Measurements from ENCODE around the gene BTG2.

BTG2 gene

DNA sequence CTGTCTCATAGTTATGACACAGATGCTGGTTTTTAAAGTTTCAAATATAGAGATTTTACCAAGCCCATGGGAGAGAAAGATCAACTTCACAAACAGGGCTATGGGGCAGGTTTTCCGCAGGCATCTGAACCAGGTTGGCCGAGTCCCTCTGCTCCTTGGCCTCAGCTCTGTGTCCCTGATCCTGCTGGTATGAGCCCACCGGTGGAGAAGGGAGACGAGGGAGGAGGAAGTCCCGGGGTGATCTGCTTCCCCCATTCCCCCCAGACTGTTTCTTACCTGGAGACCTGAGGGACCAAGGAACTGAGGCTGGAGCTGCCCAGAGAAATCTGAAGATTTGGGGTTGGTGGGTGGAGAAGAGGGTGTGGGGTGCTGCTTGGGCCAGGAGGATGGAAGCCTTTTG is 28.9 kb upstream of the BTG2 start:
- DNase-seq (ENCODE audit: low read depth in 3 of 3): no peak

DNA sequence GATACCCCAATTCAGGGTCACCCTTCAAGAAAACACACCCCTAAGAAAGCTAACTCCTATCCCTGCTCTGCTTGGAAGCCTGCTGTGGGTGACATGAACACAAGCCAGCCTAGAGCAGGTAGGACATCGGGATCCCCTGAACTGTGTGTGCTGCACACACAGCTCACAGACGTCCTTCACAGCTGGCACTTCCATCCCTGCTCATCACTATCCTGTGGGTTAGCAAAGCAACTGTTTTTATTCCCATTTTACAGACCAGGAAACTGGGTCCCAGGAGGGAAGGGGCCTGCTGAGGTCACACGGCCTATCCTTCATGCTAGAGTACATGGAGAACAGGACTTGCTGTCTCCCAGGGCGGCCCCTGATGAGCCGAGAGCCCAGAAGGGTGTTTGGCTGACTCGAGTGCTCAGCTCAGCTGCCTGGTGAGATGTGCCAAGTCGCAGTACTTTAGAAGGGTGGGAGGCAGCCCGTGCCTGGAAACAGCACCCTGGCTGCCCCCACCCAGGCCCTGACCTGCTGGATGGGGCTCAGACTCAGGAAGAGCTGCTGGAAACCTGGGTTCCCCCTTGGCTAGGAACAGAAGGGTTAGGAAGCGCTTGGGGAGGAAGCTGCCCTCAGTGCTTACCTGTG is 28.3 kb upstream of the BTG2 start:
- no peak for DNase-seq (ENCODE audit: low read depth in 3 of 3)

DNA sequence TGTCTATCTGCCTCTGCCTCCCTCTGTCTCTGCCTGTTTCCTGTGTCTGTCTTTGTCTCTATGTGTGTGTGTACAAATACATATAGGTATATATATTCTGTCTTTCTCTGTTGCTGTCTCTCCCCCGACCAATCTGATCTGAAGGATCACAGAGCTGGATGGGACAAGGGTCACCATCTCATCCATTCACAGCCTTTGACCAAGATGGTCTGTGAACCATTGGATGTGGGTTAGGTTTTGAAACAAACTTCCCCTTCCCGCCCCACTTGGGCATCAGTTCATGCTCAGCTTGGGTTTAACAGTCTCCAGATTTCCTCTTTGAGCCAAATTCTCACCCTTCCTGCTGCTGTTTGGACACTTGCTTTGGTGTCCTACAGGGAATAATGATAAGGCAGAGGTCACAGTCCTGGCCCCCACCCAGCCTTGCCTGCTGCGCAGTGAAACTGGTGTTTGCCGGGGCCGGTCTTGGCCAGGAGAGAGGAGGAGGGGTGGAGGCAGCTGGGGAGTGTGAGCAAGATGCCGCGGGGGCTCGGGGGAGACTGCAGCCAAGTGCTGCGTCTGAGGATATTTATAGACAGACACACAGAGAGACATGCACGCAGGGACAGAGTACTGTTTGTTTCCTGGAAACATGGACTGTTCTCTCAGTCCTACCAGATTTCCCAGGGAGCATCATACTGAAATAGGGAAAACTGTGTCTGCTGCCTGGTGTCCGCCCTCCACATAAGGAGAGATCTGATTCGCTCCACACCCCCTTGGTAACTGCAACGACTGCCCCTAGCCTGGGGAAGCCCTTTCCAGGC is 27.0 kb upstream of the BTG2 start:
- DNase-seq (ENCODE audit: low read depth in 3 of 3): no peak

DNA sequence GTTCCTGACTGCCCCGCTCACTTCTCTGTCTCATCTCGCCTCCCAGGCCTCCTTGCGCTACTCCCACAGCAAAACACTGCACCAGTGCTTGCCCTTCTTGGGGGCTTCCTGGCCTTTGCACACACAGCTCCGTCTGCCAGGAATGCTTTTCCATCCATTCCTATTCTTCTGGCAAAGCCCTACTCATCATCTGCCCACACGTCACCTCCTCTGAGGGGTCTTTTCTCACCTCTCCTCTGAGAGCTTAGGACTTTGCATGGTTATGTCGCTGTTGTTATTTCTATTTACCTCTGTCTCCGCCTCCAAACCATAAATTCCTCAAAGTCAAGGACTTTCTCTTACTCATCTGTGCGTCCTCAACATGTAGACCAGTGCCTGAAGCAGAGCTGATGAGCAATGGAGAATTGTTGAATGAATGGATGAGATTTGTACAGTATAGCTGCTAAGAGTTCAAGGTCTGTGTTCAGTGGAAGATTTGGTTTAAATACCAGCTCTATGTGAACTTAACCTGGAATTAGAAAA is 26.4 kb upstream of the BTG2 start:
- no peak for DNase-seq (ENCODE audit: low read depth in 3 of 3)

DNA sequence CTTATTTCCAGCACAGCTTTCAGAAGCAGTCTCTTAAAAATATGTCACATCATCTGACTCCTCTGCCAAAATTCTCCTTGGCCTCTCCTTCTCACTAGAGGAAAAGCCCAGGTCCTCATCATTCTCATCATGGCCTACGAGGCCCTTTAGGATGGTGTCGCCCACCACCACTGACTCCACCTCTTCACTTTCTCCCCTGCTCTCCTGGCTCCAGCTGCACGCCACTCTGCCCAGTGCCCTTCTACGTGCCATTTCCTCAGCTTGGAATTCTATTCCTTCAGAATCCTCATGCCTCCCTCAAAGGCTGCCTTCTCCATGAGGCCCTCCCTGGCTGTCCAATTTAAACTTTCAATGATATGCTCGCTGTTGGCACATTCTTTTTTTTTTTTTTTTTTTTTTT is 25.3 kb upstream of the BTG2 start:
- DNase-seq (ENCODE audit: low read depth in 3 of 3): no peak

DNA sequence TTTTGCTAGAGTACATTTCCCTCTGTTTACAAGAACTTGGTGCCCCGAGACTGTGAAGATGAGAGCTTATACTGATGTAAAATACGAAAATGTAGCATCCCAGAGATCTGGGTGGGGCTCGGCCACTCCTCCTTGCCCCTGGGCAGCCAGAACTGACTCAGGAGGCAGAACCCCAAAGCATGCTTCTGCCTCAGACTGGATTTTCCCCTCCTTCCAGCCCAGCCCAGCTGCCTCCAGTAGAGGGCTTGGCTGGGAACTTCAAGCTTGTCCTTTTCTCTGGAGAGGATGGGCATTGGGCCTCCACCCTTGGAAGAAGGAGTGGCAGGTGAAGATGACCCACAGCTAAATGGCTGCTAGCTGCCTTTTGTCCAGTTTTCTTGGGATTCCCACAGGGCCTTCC is 24.3 kb upstream of the BTG2 start:
- DNase-seq (ENCODE audit: low read depth in 3 of 3): no peak

DNA sequence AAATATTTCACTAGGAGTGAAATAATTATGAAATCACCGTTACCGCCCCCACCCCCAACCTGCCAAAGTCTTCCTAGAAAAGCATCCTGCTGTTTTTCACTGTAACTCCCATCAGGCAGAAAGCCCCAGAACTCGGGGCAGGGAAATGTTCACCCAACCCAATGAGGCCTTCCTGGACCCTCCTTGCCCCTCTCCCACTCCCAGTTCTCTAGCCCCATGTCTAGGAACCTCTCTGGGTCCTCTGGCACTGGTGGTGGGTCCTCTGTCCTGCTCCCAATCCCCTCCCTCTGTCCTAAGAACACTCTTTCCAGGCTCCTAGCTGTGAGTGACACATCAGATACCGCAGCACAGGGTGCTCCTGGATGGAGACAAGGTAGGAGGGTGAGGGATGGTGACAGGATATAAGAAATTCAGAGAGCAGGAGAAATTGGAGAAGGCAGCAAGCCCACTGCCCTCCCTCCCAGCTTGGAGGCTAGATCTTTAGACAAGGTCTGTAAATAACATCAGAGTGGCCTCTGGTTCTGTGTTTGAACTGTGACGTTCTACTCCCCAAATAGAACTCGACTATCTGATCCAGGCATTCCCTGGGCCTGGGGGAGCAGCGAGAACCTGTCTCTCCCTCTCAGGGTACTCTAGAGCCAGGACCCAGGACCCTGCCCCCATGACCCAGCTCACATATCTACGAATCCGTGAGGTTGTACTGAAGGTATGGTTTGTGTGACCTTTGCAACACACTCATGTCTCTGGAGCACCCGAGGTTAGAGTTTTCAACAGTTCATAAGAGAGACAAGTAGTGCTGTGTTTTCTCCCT is 23.3 kb upstream of the BTG2 start:
- DNase-seq (ENCODE audit: low read depth in 3 of 3): no peak

DNA sequence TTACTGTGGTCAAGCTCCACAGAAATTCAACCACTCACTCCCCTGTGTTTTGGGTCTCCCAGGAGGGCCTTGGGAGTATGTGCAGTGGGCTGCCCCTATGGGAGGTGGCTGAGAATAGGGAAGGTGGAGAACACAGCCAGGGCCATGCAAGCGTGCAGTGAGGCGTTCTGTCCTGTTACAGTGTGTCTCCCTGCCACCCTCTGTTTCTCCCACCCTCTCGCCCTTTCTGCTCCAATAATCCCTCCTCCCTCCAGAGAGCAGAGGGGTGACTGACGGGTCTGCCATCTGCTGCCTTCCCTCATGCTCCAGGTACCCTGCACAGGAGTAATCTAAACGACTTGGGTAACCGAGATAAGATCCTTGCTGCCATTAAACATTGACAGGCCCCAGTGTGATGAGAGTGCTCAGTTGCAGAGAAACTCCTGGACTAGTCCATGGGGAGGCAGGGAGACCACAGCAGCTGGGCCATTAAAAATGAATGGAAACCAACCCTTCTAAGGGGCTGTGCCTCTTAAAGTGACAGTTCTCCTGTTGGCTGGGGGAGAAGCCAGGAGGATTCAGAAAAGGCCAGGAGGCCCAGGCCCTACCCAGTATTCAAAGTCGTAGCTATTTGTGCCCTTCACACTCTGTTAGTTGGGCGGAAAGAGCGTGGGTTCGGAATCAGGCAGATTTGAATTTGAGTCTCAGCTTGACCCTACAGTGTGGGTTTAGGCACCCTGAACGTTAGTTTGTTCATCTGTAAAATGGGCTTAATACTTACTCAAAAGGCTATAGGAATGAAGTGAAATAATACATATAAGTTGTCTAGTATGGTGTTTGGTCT is 22.4 kb upstream of the BTG2 start:
- no peak for DNase-seq (ENCODE audit: low read depth in 3 of 3)

DNA sequence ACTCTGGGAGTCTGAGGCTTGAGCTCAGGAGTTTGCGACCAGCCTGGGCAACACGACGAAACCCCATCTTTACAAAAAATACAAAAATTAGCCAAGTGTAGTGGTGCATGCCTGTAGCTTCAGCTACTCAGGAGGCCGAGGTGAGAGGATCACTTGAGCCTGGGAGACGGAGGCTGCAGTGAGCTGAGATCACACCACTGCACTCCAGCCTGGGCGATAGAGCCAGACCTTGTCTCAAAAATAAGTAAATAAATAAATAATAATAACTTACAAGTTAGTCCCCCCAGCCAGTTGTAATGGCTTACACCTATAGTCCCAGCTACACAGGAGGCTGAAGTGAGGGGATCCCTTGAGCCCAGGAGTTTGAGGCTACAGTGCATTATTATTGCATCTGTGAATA is 21.7 kb upstream of the BTG2 start:
- DNase-seq (ENCODE audit: low read depth in 3 of 3): no peak

DNA sequence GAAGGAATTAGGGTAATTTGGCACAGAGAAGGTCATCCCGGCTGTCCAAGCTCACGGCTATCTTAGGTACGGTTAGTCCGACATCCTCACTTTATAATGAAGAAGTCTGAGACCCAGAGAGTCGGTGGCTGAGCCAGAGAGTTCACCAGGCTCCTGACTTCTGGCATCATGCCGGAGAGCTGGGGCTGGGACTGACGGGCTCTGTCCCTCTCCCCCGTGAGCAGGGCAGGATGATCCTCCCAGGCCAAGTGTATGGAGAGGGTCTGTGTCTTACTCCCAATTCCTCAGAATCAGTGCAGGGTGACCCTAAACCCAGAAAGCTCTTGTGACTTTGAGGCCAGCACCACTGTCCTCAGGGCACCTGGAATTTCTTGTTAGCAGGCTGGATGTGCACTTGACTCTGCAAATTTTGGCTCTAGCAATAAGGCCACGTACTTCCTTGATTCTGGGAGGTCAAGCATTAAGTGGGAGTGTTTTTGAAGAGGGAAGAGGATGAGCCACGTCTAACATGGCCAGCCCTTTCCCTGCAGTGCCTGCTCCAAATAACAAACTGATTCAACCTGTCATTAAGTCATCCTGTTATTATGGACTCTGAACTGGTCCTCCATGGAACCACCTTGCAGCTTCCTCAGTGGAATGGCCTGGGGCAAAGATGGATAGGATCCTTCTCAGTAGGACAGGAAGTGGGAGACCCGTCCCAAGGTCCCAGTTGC is 20.8 kb upstream of the BTG2 start:
- no peak for DNase-seq (ENCODE audit: low read depth in 3 of 3)

DNA sequence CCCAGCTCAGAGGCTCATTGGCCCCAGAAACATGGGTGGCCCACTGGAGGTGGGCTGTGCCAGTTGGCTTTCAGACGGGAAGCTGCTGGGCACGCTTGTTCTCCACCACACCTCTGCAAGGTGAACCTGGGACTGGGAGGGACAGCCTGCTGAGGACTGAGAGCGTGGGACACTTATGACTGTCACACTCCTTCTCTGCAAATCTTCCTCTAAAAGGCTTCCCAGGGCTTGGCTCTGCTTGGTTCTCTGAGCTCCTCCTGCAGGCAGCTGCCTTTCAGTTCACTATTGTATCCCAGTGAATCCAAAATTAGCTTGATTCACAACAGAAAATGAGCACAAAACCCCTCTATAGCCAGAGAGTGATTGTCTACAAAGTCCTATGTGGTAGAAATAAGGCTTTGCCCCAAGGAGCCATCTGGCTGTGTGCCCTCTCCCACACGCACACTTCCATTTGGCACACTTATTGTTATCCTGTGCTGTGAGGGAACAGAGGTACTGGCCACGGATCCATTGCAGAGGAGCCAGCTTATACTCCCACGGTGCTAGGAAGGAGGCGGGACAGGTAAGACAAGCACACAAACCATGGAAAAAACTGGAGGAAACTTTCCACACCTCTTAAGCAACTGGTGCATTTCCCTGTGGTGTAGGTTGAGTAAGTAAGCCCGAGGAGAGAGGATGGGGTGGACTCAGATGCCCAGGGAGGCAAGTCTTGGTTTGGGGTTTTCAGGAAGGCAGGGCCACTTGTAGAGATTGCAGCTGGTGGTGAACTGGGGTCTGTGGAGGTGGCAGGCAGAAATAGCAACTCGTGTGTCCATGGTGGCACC is 18.9 kb upstream of the BTG2 start:
- no peak for DNase-seq (ENCODE audit: low read depth in 3 of 3)

DNA sequence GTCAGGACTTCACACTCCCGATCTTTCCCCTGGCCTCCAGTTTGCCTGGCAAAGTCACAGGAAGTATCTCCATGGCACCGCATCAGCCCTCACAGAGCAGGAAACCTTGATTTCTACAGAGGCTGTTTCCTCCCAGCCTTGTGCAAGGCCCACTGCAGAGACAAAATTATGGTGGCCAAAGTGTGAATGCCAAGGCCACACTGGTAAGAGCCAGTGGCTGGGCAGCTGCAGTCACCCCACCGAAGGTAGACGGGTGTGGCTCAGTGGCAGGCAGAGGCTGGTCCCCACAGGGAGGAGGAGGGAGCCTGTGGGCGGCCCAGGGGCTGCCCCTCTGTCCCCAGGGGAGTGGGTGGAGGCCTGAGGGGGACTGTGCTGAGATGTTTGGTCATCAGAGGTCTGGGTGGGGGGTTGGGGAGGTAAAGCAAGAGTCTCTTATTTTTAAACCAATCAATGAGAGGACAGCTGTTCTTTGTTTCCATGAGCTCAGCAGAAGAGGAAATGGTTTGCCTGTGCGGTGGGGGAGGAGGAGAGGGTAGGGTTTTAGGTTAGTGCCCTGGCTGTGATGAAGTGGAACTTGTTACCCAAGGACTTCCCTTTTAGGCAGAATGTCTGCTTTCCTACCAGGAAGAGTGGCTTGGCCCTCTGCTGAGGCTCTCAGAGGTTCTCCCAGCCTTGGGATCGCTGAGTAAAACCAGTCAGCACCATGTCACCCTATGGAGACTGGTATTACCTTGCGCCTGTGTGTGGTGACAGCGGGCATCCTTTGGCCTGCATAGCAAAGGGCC is 18.0 kb upstream of the BTG2 start:
- peak in 2 of 3 experiments; percentile 54 to 74 for DNase-seq (ENCODE audit: low read depth in 3 of 3)

DNA sequence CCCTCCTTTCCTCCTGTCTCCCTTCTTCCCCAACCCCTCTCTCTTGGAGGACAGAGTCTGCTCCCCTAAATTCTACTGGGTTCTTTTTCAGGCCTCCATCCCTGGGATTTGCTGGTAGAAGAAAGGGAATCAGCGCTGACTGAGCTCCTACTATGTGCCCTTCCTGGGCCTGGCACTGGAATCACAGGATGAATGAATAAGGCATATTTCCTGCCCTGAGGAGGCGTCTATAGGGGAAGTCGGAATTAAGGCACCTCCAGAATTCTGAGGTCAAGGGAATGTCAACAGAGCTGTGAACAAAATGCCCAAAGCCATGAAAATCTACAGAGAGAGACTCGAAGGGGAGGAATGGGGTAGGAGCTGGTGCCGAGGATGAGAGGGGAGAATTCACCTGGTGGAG is 17.4 kb upstream of the BTG2 start:
- no peak for DNase-seq (ENCODE audit: low read depth in 3 of 3)

DNA sequence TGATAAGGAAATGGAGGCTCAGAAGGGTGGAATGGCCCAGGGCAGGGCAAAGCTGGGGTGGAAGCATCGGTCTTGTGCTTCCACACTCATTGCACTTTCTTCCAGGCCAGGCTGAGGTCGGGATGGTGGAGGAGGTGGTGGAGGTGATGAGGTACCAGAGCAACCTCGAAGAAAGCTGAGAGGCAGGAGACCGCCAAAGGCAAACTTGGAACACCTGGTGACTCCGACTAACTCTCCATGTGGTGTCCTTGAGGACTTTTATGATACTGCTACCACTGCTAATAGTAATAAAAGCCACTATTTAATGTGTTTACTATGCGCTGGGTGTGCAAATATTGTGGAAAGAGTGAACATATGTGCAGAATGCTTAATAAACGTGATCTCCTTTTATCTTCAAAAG is 16.9 kb upstream of the BTG2 start:
- no peak for DNase-seq (ENCODE audit: low read depth in 3 of 3)

DNA sequence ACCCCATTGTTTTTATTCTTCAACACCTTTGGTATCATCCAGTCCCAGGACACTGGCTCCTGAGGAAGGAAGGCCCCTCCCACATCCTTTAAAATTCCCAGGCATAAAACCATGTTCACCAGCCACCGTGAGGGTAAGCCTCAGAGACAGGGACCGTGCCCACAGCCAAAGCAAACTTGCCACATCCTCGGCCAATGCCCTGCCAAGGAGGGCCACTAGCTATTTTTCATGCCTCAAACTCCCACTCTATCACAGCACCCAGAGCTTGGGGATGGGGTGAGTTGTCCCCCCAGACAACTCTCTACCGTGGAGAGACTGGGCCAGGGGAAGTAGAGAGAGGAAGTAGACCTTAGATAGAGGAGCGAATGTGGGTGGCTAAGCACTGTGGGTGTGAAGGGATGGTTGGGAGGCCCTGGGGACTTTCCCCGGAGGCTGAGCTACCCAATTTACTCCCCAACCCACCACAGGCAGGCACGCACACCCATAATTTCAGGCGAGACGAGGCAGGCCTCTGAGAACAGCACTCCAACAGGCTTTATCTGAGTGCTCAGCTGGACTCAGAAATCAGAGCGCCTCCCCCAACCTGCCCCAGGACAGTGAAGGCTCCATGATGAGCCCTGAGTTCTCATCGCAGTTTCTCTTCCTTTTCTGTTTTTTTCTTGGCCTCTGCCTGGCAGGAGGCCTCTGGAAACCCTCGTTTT is 15.9 kb upstream of the BTG2 start:
- DNase-seq (ENCODE audit: low read depth in 3 of 3): peak in 2 of 3 experiments; percentile 82 to 90

DNA sequence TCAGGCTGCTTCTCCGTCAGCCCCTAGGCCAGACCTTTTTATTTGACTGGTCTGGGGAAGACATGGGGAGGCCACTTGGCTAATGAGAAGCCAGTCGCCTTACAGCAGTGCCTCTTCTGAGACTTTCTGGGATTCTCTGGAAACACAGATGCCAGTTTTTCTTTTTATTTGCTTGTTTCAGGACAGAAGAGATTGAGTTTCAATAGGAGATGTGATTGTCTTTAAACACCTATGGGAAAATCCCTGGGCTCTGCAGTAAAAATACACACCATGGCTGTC is 15.4 kb upstream of the BTG2 start:
- no peak for DNase-seq (ENCODE audit: low read depth in 3 of 3)

DNA sequence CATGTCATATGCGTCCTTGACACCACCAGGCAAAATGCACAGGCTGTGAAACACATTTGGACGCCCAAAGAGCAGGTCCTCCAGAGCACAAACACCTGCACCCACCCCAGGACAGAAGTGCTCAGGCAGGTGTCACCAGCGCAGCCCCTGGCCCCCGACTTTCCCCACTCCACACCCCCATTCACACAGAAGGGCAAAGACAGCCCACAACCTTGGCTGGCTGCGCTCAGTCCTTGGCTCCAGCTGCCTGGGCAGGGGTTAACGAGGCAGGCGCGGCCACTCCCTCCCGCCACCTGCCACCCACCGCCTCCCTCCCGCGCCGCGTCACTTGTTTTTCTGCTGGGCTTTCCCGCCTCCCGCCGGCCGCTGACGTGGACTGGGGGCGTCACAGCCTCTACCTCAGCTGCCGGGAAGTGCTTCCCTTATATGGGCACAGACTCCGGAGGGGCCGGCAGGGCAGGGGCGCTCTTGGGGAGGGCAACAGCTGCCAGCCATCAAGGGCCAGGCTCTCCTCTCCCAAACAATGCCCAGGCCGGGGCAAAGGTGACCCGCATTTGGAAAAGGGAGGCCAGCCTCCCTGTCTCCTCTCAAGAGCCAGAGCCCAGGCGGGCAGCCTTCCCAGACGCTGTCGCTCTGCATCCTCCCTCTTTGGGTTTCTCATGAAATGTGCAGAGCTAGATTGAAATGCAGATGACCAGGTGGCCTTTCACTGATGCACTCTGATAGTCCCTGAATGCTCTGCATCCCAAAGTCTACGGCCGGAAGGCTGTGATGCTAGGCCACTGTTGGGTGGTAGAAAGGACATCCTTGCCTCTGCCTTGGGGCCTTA is 14.8 kb upstream of the BTG2 start:
- DNase-seq (ENCODE audit: low read depth in 3 of 3): peak; percentile 93 to 96 (median 94)
